GM18909 (cell line): ENCODE results near the gene PHF1.
"Not testable (repeated sequence)": the region's sequence is repeated elsewhere in the genome, so short reads cannot be mapped to it uniquely, and the experiment has no call there.

Experiments
- ATAC-seq: cut with Tn5 transposase; IDR thresholded peaks from one replicate; pipeline ENCODE4 v1.9.1; 2021; ENCODE audit warnings: mild to moderate bottlenecking; ENCODE audit not compliant: unreplicated experiment, poor library complexity

The PHF1 gene

GRCh38 chr6:33391278-33391921 is 19.4 kb upstream of the PHF1 start, which contains the start of gene KIFC1:
Gene KIFC1, plus strand, starts transcription at chr6:33391823. Its CDS starts 163 bp downstream, at chr6:33391986.
- peak; percentile 89 for ATAC-seq

- peak; percentile 19 for ATAC-seq
Measured at GRCh38 chr6:33391922-33392594, 18.8 kb upstream of the PHF1 start.

GRCh38 chr6:33392595-33392948 is 18.2 kb upstream of the PHF1 start:
- no peak for ATAC-seq

GRCh38 chr6:33392979-33393378 is 17.8 kb upstream of the PHF1 start:
- no peak for ATAC-seq

GRCh38 chr6:33397541-33397940 is 13.3 kb upstream of the PHF1 start:
- ATAC-seq: no peak

- not testable (repeated sequence) for ATAC-seq
Measured at GRCh38 chr6:33398601-33399000, 12.2 kb upstream of the PHF1 start.

GRCh38 chr6:33399881-33400280 is 10.9 kb upstream of the PHF1 start:
- ATAC-seq: not testable (repeated sequence)

GRCh38 chr6:33404884-33405283 is 5.9 kb upstream of the PHF1 start:
- ATAC-seq: no peak

- ATAC-seq: no peak
Measured at GRCh38 chr6:33405386-33405940, 5.4 kb upstream of the PHF1 start.

GRCh38 chr6:33406126-33406525 is 4.7 kb upstream of the PHF1 start:
- no peak for ATAC-seq

GRCh38 chr6:33407132-33407718 is 3.6 kb upstream of the PHF1 start:
- no peak for ATAC-seq

- peak; percentile 86 for ATAC-seq
Measured at GRCh38 chr6:33410050-33410710, 634 bp upstream of the PHF1 start.

- no peak for ATAC-seq
Measured at GRCh38 chr6:33411632-33412005, 805 bp downstream of the PHF1 start.

- ATAC-seq: no peak
Measured at GRCh38 chr6:33412140-33413009, 1.6 kb downstream of the PHF1 start.

- no peak for ATAC-seq
Measured at GRCh38 chr6:33413241-33414120, 2.7 kb downstream of the PHF1 start.

- no peak for ATAC-seq
Measured at GRCh38 chr6:33414592-33415271, 3.9 kb downstream of the PHF1 start.

- no peak for ATAC-seq
Measured at GRCh38 chr6:33415831-33416230, 5.0 kb downstream of the PHF1 start.

- no peak for ATAC-seq
Measured at GRCh38 chr6:33416386-33417127, 5.7 kb downstream of the PHF1 start.
